SK-N-SH treated with all-trans-retinoic acid at 6 μM for 48 hours (cell line): ENCODE data around the gene HOXC13.

Source experiments
- PATZ1 ChIP-seq: fragments of 250-450 bp; sonication (Bioruptor Pico); IDR thresholded peaks from 2 replicates; pipeline ENCODE4 v1.8.0; 2020; ENCODE audit warnings: mild to moderate bottlenecking, moderate library complexity, borderline replicate concordance
- RARB ChIP-seq: fragments of 250-450 bp; sonication (Bioruptor Pico); IDR thresholded peaks from 2 replicates; pipeline ENCODE4 v1.8.0; 2021; ENCODE audit warnings: mild to moderate bottlenecking, moderate library complexity
- ZC3H10 ChIP-seq: fragments of 250-450 bp; sonication (Bioruptor Pico); IDR thresholded peaks from 2 replicates; pipeline ENCODE4 v1.5.1; 2021; ENCODE audit warnings: mild to moderate bottlenecking, moderate library complexity
- ZFP30 ChIP-seq: fragments of 450-650 bp; formaldehyde crosslinking; IDR thresholded peaks from 2 replicates; pipeline ENCODE4 v1.5.0; 2022; ENCODE audit warnings: mild to moderate bottlenecking, moderate library complexity
- ZNF70 ChIP-seq: fragments of 450-650 bp; formaldehyde crosslinking; IDR thresholded peaks from 2 replicates; pipeline ENCODE4 v1.5.0; 2020; ENCODE audit warnings: mild to moderate bottlenecking, moderate library complexity

GRCh38 chr12:53924521-53925405 lies 13.9 kb upstream of the HOXC13 start:
- TF ChIP-seq ZC3H10 (no peak), RARB (no peak), ZFP30 (no peak), ZNF70 (CRISPR knock-in tag) (no peak), PATZ1 (CRISPR knock-in tag) (no peak)
